ENCODE data around the gene LIN7B. TPM values are rescaled to one million over a fixed set of nuclear protein-coding genes. Genes with fewer than 3 reads are reported as not detected.
A peak's percentile ranks its signal among the peaks of the same experiment; 100 is the strongest.

Gene LIN7B
- total and polyA plus RNA-seq, 2 of the 13 experiments (the other 11 are each of a cell fraction or from before 2014, with no cell fraction given), result 5.3 to 7.6 TPM

DNA sequence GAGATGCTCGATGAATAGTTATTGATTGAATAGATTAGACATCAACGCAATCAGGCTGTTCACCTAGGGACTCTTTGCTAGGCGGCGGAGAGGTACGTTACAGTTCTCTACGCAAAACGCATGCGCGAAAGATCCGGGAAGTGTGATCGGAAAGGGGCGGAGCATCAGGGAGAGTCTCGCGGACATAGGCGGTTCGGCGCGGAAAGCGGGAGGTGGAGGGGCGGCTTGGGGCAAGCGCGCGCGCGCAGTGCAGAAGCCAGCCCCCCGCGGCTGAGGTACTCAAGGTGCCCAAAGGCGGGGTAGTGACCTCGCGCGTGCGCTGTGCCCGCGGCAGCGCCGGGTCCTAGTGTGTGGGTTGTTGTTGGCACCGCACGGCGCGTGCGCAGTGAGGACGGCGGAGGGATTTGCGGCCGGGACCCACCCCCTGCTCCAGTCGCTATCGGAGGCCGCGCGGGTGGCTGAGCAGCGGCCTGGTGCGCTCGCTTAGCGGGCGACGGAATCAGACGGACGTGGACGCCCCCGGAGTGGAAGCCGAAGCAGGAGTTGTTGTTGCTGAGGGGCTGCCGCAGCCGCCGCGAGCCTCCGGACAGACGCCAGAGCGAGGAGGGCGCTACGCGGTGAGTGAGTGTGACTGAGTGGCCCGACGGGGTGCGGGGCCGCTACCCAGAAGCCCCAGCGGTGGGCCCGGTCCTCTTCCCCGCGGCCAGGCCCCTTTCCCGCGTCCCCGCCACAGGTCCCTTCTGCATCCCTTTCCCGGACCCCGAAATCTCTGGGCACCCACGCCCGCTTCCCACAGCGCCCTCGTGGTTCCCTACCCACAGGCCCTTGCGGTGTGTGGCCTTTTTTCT lies 28.9 kb upstream of the LIN7B start, which contains the start of gene SNRNP70 (continued):
- TF ChIP-seq EED (CRISPR knock-in tag; IDR thresholded peaks at IDR 0.05) (0 out of 2 replicates have a peak, but pooled peaks have one; percentile 12), FOXJ3 (CRISPR knock-in tag; IDR thresholded peaks at IDR 0.05; ENCODE audit: borderline replicate concordance) (peak; percentile 67), ZNF20 (CRISPR knock-in tag; IDR thresholded peaks at IDR 0.05) (no peak), FOXK1 (CRISPR knock-in tag; IDR thresholded peaks at IDR 0.05; ENCODE audit: borderline replicate concordance, low read depth) (peak; percentile 95), TP53 (CRISPR knock-in tag; conservative IDR thresholded peaks at IDR 0.05) (0 out of 2 replicates have a peak, but pooled peaks have one; percentile 61), TGIF2 (CRISPR knock-in tag; IDR thresholded peaks at IDR 0.05) (peak; percentile 19; the same call in 1 of the 2 replicates), ZNF768 (CRISPR knock-in tag; IDR thresholded peaks at IDR 0.05) (peak; percentile 83), SKI (IDR thresholded peaks at IDR 0.05; ENCODE audit: partially characterized antibody) (no peak), CCAR2 (optimal IDR thresholded peaks at IDR 0.05; ENCODE audit: low read depth, low read length) (no peak), ZNF747 (CRISPR knock-in tag; IDR thresholded peaks at IDR 0.05; ENCODE audit: borderline replicate concordance) (0 out of 2 replicates have a peak, but pooled peaks have one; percentile 27), RBM39 (IDR thresholded peaks at IDR 0.05; ENCODE audit: low read depth, low read length, poor library complexity, severe bottlenecking) (peak; percentile 93), MEIS2 (CRISPR knock-in tag; IDR thresholded peaks at IDR 0.05) (peak; percentile 80), MEF2D (CRISPR knock-in tag; IDR thresholded peaks at IDR 0.05) (peak; percentile 74)
- TF ChIP-seq, protein P1, sequence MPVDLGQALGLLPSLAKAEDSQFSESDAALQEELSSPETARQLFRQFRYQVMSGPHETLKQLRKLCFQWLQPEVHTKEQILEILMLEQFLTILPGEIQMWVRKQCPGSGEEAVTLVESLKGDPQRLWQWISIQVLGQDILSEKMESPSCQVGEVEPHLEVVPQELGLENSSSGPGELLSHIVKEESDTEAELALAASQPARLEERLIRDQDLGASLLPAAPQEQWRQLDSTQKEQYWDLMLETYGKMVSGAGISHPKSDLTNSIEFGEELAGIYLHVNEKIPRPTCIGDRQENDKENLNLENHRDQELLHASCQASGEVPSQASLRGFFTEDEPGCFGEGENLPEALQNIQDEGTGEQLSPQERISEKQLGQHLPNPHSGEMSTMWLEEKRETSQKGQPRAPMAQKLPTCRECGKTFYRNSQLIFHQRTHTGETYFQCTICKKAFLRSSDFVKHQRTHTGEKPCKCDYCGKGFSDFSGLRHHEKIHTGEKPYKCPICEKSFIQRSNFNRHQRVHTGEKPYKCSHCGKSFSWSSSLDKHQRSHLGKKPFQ (CRISPR knock-in tag; IDR thresholded peaks at IDR 0.05; ENCODE audit: insufficient replicate concordance), result peak; percentile 82
- TF ChIP-seq, protein P2, sequence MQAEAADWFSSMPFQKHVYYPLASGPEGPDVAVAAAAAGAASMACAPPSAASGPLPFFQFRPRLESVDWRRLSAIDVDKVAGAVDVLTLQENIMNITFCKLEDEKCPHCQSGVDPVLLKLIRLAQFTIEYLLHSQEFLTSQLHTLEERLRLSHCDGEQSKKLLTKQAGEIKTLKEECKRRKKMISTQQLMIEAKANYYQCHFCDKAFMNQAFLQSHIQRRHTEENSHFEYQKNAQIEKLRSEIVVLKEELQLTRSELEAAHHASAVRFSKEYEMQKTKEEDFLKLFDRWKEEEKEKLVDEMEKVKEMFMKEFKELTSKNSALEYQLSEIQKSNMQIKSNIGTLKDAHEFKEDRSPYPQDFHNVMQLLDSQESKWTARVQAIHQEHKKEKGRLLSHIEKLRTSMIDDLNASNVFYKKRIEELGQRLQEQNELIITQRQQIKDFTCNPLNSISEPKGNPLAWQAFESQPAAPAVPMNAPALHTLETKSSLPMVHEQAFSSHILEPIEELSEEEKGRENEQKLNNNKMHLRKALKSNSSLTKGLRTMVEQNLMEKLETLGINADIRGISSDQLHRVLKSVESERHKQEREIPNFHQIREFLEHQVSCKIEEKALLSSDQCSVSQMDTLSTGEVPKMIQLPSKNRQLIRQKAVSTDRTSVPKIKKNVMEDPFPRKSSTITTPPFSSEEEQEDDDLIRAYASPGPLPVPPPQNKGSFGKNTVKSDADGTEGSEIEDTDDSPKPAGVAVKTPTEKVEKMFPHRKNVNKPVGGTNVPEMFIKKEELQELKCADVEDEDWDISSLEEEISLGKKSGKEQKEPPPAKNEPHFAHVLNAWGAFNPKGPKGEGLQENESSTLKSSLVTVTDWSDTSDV (CRISPR knock-in tag; IDR thresholded peaks at IDR 0.05), result no peak
- TF ChIP-seq, protein P3, sequence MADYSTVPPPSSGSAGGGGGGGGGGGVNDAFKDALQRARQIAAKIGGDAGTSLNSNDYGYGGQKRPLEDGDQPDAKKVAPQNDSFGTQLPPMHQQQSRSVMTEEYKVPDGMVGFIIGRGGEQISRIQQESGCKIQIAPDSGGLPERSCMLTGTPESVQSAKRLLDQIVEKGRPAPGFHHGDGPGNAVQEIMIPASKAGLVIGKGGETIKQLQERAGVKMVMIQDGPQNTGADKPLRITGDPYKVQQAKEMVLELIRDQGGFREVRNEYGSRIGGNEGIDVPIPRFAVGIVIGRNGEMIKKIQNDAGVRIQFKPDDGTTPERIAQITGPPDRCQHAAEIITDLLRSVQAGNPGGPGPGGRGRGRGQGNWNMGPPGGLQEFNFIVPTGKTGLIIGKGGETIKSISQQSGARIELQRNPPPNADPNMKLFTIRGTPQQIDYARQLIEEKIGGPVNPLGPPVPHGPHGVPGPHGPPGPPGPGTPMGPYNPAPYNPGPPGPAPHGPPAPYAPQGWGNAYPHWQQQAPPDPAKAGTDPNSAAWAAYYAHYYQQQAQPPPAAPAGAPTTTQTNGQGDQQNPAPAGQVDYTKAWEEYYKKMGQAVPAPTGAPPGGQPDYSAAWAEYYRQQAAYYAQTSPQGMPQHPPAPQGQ (CRISPR knock-in tag; IDR thresholded peaks at IDR 0.05; ENCODE audit: borderline replicate concordance), result no peak
- TF ChIP-seq, protein P4, sequence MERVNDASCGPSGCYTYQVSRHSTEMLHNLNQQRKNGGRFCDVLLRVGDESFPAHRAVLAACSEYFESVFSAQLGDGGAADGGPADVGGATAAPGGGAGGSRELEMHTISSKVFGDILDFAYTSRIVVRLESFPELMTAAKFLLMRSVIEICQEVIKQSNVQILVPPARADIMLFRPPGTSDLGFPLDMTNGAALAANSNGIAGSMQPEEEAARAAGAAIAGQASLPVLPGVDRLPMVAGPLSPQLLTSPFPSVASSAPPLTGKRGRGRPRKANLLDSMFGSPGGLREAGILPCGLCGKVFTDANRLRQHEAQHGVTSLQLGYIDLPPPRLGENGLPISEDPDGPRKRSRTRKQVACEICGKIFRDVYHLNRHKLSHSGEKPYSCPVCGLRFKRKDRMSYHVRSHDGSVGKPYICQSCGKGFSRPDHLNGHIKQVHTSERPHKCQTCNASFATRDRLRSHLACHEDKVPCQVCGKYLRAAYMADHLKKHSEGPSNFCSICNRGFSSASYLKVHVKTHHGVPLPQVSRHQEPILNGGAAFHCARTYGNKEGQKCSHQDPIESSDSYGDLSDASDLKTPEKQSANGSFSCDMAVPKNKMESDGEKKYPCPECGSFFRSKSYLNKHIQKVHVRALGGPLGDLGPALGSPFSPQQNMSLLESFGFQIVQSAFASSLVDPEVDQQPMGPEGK (CRISPR knock-in tag; IDR thresholded peaks at IDR 0.05), result peak; percentile 75
- TF ChIP-seq, protein P5, sequence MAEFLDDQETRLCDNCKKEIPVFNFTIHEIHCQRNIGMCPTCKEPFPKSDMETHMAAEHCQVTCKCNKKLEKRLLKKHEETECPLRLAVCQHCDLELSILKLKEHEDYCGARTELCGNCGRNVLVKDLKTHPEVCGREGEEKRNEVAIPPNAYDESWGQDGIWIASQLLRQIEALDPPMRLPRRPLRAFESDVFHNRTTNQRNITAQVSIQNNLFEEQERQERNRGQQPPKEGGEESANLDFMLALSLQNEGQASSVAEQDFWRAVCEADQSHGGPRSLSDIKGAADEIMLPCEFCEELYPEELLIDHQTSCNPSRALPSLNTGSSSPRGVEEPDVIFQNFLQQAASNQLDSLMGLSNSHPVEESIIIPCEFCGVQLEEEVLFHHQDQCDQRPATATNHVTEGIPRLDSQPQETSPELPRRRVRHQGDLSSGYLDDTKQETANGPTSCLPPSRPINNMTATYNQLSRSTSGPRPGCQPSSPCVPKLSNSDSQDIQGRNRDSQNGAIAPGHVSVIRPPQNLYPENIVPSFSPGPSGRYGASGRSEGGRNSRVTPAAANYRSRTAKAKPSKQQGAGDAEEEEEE (CRISPR knock-in tag; IDR thresholded peaks at IDR 0.05; ENCODE audit: borderline replicate concordance), result no peak

Data from HepG2 (cell line).